T-helper 17 cell (primary cell): ENCODE data around the gene TUT4. TPM values are rescaled to one million over a fixed set of nuclear protein-coding genes. Genes with fewer than 3 reads are reported as not detected.
"Not testable (repeated sequence)": the region's sequence is repeated elsewhere in the genome, so short reads cannot be mapped to it uniquely, and the experiment has no call there.

Experiments
- ATAC-seq: fragments of 150-1000 bp; cut with Tn5 transposase; 2 replicates; pipeline ENCODE4 v1.10.0; 2021; ENCODE audit warnings: mild to moderate bottlenecking, moderate library complexity
- DNase-seq, 3 donors: peaks; one replicate each; pipeline versions ENCODE4 v3.0.0 to v3.0.0-alpha.2; 2020 to 2021
- H3K9me3 ChIP-seq: one replicate; pipeline ENCODE4 v1.7.0; 2013; ENCODE audit warnings: low read length, mild to moderate bottlenecking; ENCODE audit not compliant: control insufficient read depth, poor library complexity, severe bottlenecking
- H3K27ac Mint-ChIP-seq: one replicate; pipeline ENCODE4 v1.8.0; 2022; ENCODE audit warnings: mild to moderate bottlenecking, moderate library complexity, mixed read lengths
- H3K27me3 Mint-ChIP-seq: one replicate; pipeline ENCODE4 v1.8.0; 2022; ENCODE audit warnings: mixed read lengths
- H3K36me3 Mint-ChIP-seq: one replicate; pipeline ENCODE4 v1.8.0; 2022; ENCODE audit warnings: low read depth, mixed read lengths
- H3K4me1 Mint-ChIP-seq: one replicate; pipeline ENCODE4 v1.8.0; 2022; ENCODE audit warnings: mild to moderate bottlenecking, mixed read lengths
- H3K4me3 Mint-ChIP-seq: one replicate; pipeline ENCODE4 v1.8.0; 2022; ENCODE audit warnings: mild to moderate bottlenecking, moderate library complexity, mixed read lengths
- total RNA-seq, 4 donors: library from RNA in 2 of 4; stranded (reverse) in 2 of 4; gene quantifications; one replicate each; pipeline ENCODE4 v1.2.3 and lab custom pipeline; 2022 to 2026

Gene TUT4
- total RNA-seq, 2 donors from 2014 or later = 125 to 136 TPM

GRCh38 chr1:52590266-52590665 lies 37.4 kb upstream of the TUT4 start:
- Mint-ChIP-seq H3K4me1 (peaks cover 9% of the 10 kb centered on the region), H3K4me3 (no peak overlapping the region), H3K36me3 (no peaks in the 10 kb centered on the region), H3K27ac (no peak overlapping the region), H3K27me3 (no peaks in the 10 kb centered on the region)
- H3K9me3 ChIP-seq = no peaks in the 10 kb centered on the region
- ATAC-seq (no peak), DNase-seq (no peak)

GRCh38 chr1:52588535-52588934 lies 35.6 kb upstream of the TUT4 start:
- no peaks in the 10 kb centered on the region for H3K27me3 Mint-ChIP-seq
- H3K4me1 Mint-ChIP-seq = peaks cover 7% of the 10 kb centered on the region
- H3K27ac Mint-ChIP-seq = no peak overlapping the region
- no peaks in the 10 kb centered on the region for H3K36me3 Mint-ChIP-seq
- ATAC-seq = no peak
- H3K4me3 Mint-ChIP-seq = no peak overlapping the region
- no peak for DNase-seq
- no peaks in the 10 kb centered on the region for H3K9me3 ChIP-seq

GRCh38 chr1:52588027-52588426 lies 35.1 kb upstream of the TUT4 start:
- ATAC-seq = no peak
- Mint-ChIP-seq H3K36me3 (no peaks in the 10 kb centered on the region), H3K27ac (no peak overlapping the region), H3K4me3 (no peak overlapping the region), H3K27me3 (no peaks in the 10 kb centered on the region), H3K4me1 (peaks cover 7% of the 10 kb centered on the region)
- no peaks in the 10 kb centered on the region for H3K9me3 ChIP-seq
- DNase-seq = no peak

- no peak overlapping the region for H3K27ac Mint-ChIP-seq
- ATAC-seq (no peak), DNase-seq (no peak)
- H3K36me3 Mint-ChIP-seq = no peaks in the 10 kb centered on the region
- H3K4me1 Mint-ChIP-seq = peaks cover 2% of the 10 kb centered on the region
- no peaks in the 10 kb centered on the region for H3K9me3 ChIP-seq
- no peaks in the 10 kb centered on the region for H3K27me3 Mint-ChIP-seq
- H3K4me3 Mint-ChIP-seq = no peak overlapping the region
Measured at GRCh38 chr1:52585474-52585873, 32.6 kb upstream of the TUT4 start.

GRCh38 chr1:52582116-52582696 lies 29.3 kb upstream of the TUT4 start:
- no peaks in the 10 kb centered on the region for H3K27me3 Mint-ChIP-seq
- DNase-seq (no peak), ATAC-seq (no peak)
- peaks cover 9% of the 10 kb centered on the region for H3K4me1 Mint-ChIP-seq
- H3K9me3 ChIP-seq = no peaks in the 10 kb centered on the region
- H3K36me3 Mint-ChIP-seq = no peaks in the 10 kb centered on the region
- no peak overlapping the region for H3K4me3 Mint-ChIP-seq
- no peak overlapping the region for H3K27ac Mint-ChIP-seq

- no peaks in the 10 kb centered on the region for H3K27me3 Mint-ChIP-seq
- no peak overlapping the region for H3K4me3 Mint-ChIP-seq
- no peaks in the 10 kb centered on the region for H3K9me3 ChIP-seq
- DNase-seq (no peak), ATAC-seq (no peak)
- peaks cover 9% of the 10 kb centered on the region for H3K4me1 Mint-ChIP-seq
- H3K27ac Mint-ChIP-seq = no peak overlapping the region
- no peaks in the 10 kb centered on the region for H3K36me3 Mint-ChIP-seq
Measured at GRCh38 chr1:52580283-52580682, 27.4 kb upstream of the TUT4 start.

- ATAC-seq = no peak
- Mint-ChIP-seq H3K27ac (no peak overlapping the region), H3K4me1 (peaks cover 13% of the 10 kb centered on the region), H3K27me3 (no peaks in the 10 kb centered on the region), H3K4me3 (no peak overlapping the region), H3K36me3 (no peaks in the 10 kb centered on the region)
- DNase-seq = no peak
- no peaks in the 10 kb centered on the region for H3K9me3 ChIP-seq
Measured at GRCh38 chr1:52579415-52579814, 26.5 kb upstream of the TUT4 start.

- not testable (repeated sequence) for ATAC-seq, H3K27ac Mint-ChIP-seq, H3K36me3 Mint-ChIP-seq, H3K4me3 Mint-ChIP-seq, DNase-seq, H3K9me3 ChIP-seq, H3K27me3 Mint-ChIP-seq
- peaks cover 13% of the 10 kb centered on the region for H3K4me1 Mint-ChIP-seq
Measured at GRCh38 chr1:52578066-52578465, 25.2 kb upstream of the TUT4 start.

GRCh38 chr1:52576074-52576473 lies 23.2 kb upstream of the TUT4 start:
- Mint-ChIP-seq H3K36me3 (peaks cover 2% of the 10 kb centered on the region), H3K4me1 (peaks cover 13% of the 10 kb centered on the region), H3K27ac (peak overlapping the region; percentile 55), H3K4me3 (no peak overlapping the region), H3K27me3 (no peaks in the 10 kb centered on the region)
- no peaks in the 10 kb centered on the region for H3K9me3 ChIP-seq
- ATAC-seq (no peak), DNase-seq (no peak)

- Mint-ChIP-seq H3K27ac (no peak overlapping the region), H3K27me3 (no peaks in the 10 kb centered on the region), H3K4me1 (peaks cover 14% of the 10 kb centered on the region), H3K4me3 (no peak overlapping the region), H3K36me3 (peaks cover 2% of the 10 kb centered on the region)
- DNase-seq = no peak
- no peak for ATAC-seq
- no peaks in the 10 kb centered on the region for H3K9me3 ChIP-seq
Measured at GRCh38 chr1:52574594-52574993, 21.7 kb upstream of the TUT4 start.

GRCh38 chr1:52572387-52572786 lies 19.5 kb upstream of the TUT4 start:
- DNase-seq = no peak
- Mint-ChIP-seq H3K27me3 (no peaks in the 10 kb centered on the region), H3K4me1 (peaks cover 17% of the 10 kb centered on the region), H3K27ac (no peak overlapping the region), H3K4me3 (no peak overlapping the region), H3K36me3 (peaks cover 2% of the 10 kb centered on the region)
- ATAC-seq = no peak
- H3K9me3 ChIP-seq = no peaks in the 10 kb centered on the region

GRCh38 chr1:52571783-52572182 lies 18.9 kb upstream of the TUT4 start:
- no peak for ATAC-seq
- H3K9me3 ChIP-seq = no peaks in the 10 kb centered on the region
- Mint-ChIP-seq H3K4me3 (no peak overlapping the region), H3K27ac (no peak overlapping the region), H3K36me3 (peaks cover 2% of the 10 kb centered on the region), H3K4me1 (peaks cover 15% of the 10 kb centered on the region), H3K27me3 (no peaks in the 10 kb centered on the region)
- DNase-seq = no peak

GRCh38 chr1:52569449-52570210 lies 16.7 kb upstream of the TUT4 start:
- no peak for ATAC-seq
- no peak overlapping the region for H3K27ac Mint-ChIP-seq
- no peaks in the 10 kb centered on the region for H3K9me3 ChIP-seq
- DNase-seq = no peak
- H3K4me1 Mint-ChIP-seq = peaks cover 13% of the 10 kb centered on the region
- peak overlapping the region; percentile 16 for H3K4me3 Mint-ChIP-seq
- H3K27me3 Mint-ChIP-seq = no peaks in the 10 kb centered on the region
- peaks cover 2% of the 10 kb centered on the region for H3K36me3 Mint-ChIP-seq

- no peak overlapping the region for H3K4me3 Mint-ChIP-seq
- DNase-seq (no peak), ATAC-seq (no peak)
- H3K4me1 Mint-ChIP-seq = peaks cover 11% of the 10 kb centered on the region
- H3K27me3 Mint-ChIP-seq = no peaks in the 10 kb centered on the region
- peak overlapping the region; percentile 57 for H3K27ac Mint-ChIP-seq
- no peaks in the 10 kb centered on the region for H3K9me3 ChIP-seq
- peaks cover under 1% of the 10 kb centered on the region for H3K36me3 Mint-ChIP-seq
Measured at GRCh38 chr1:52567943-52568342, 15.1 kb upstream of the TUT4 start.
